H1 (cell line): ENCODE results near the gene CASP8AP2. TPM values are rescaled to one million over a fixed set of nuclear protein-coding genes. Genes with fewer than 3 reads are reported as not detected.

ENCODE experiments used
- SUZ12 ChIP-seq: fragments of 200-600 bp; sonication (generic); IDR thresholded peaks from 2 replicates; pipeline ENCODE4 v1.6.1; 2012; ENCODE audit warnings: mild to moderate bottlenecking, inconsistent platforms, low read length, moderate library complexity, mixed read lengths
- polyA plus RNA-seq, 7 experiments: library from polyadenylated mRNA; depleted of rRNA in 3 of 7; stranded (reverse) in 5 of 7; unstranded in 2 of 7; fragments of >200 nt in 5 of 7; fragments of 200-250 nt in 2 of 7; gene quantifications; 1 replicate in 5 of 7; 2 replicates in 1 of 7; 4 replicates in 1 of 7; pipeline versions ENCODE4 v1.2.1 to v1.2.3, GENCODE V29; 2011 to 2013; ENCODE audit warnings: missing spikeins in 2 of 7, mixed read lengths in 2 of 7
- total RNA-seq: library from RNA; stranded (reverse); fragmentation: NEBNext Ultra II Directional; extraction: Animal tissue kit (Norgen Biotek cat#: 25700); gene quantifications from 2 replicates; pipeline ENCODE4 v1.2.1, GENCODE V29; 2021

Gene CASP8AP2
- total and polyA plus RNA-seq, 2 of the 8 experiments (the other 6 are each of a cell fraction or from before 2014, with no cell fraction given), result 6.9 to 32.1 TPM

DNA sequence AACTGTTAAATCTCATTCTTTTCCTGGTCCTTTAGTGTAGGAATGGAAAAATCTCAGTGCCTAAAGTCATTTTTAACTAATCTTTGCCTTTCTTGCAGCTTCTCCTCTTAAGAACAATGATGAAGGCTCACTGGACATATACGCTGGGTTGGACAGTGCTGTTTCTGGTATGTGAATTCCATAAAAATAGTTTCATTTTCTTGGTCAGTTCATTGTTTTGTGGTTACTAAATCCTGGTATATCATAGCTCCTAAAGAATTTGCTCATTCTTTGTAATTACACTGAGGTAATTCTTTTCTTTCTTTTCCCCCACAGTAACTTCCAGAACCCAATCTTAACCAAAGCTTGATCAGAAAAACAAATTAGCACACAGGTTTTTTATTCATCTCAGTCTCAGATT, 23.4 kb downstream of the CASP8AP2 start (continued):
- TF ChIP-seq SUZ12, result no peak
